GM23338 (cell line): ENCODE data around the gene PLP2.
"Not testable (repeated sequence)": the region's sequence is repeated elsewhere in the genome, so short reads cannot be mapped to it uniquely, and the experiment has no call there.

Experiments
- CREB1 ChIP-seq: fragments of 250-450 bp; sonication (Bioruptor Pico); IDR thresholded peaks from 2 replicates; pipeline ENCODE4 v1.5.0; 2020; ENCODE audit warnings: low read depth, mild to moderate bottlenecking, moderate library complexity
- CTCF ChIP-seq, 2 experiments: fragments of 200-600 bp in 1 of 2; sonication (generic) in 1 of 2; conservative IDR thresholded peaks; 2 replicates each; pipeline versions ENCODE4 v1.5.1 to v1.6.1; 2016 to 2017; ENCODE audit warnings: antibody characterized with exemption in 2 of 2, low read depth in 2 of 2, mild to moderate bottlenecking in 2 of 2, moderate library complexity in 1 of 2
- EZH2 ChIP-seq: fragments of 200-600 bp; sonication (generic); IDR thresholded peaks from one replicate; pipeline ENCODE4 v1.8.0; 2017; ENCODE audit warnings: antibody characterized with exemption, mild to moderate bottlenecking, low read depth; ENCODE audit not compliant: unreplicated experiment
- EZH2phosphoT487 ChIP-seq: fragments of 200-600 bp; sonication (generic); IDR thresholded peaks from one replicate; pipeline ENCODE4 v1.8.1; 2018; ENCODE audit warnings: antibody characterized with exemption; ENCODE audit not compliant: unreplicated experiment
- JUNB ChIP-seq: IDR thresholded peaks from one replicate; pipeline ENCODE4 v1.6.1; 2016; ENCODE audit warnings: antibody characterized with exemption; ENCODE audit not compliant: unreplicated experiment
- POLR2AphosphoS5 ChIP-seq: IDR thresholded peaks from 2 replicates; pipeline ENCODE4 v1.6.1; 2016; ENCODE audit warnings: antibody characterized with exemption, low read depth
- REST ChIP-seq: IDR thresholded peaks from one replicate; pipeline ENCODE4 v1.6.1; 2018; ENCODE audit warnings: antibody characterized with exemption; ENCODE audit not compliant: unreplicated experiment
- STAT1 ChIP-seq: IDR thresholded peaks from one replicate; pipeline ENCODE4 v1.6.1; 2016; ENCODE audit warnings: antibody characterized with exemption; ENCODE audit not compliant: unreplicated experiment
- ZNF114 ChIP-seq: fragments of 250-450 bp; sonication (Bioruptor Pico); IDR thresholded peaks from 2 replicates; pipeline ENCODE4 v1.5.0; 2020; ENCODE audit warnings: mild to moderate bottlenecking, moderate library complexity

DNA sequence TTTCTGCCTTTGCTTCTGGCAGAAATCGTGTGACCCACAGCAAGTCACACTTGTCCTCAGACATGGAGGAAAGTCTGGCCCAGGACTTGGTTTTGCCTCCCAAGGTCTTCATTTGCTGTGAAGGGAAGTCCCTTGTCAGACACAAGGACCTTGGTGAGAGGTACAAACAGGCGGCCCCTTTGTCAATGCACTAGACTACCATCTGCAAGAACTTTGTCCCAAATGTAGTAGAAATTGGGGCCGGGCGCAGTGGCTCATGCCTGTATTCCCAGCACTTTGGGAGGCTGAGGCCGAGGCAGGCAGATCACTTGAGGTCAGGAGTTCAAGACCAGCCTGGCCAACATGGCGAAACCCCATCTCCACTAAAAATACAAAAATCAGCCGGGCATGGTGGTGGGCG lies 1.8 kb downstream of the PLP2 start:
- TF ChIP-seq CTCF (conservative IDR thresholded peaks at IDR 0.05; ENCODE audit: low read depth in 2 of 2); EZH2; POLR2AphosphoS5; REST; EZH2phosphoT487; STAT1; CREB1 (CRISPR knock-in tag); ZNF114; JUNB: not testable (repeated sequence)
